OCI-LY7 (cell line): ENCODE results near the gene HASPIN.

Experiments used
- CTCF ChIP-seq: fragments of 200-600 bp; sonication (generic); conservative IDR thresholded peaks from 2 replicates; pipeline ENCODE4 v1.5.1; 2014; ENCODE audit warnings: mild to moderate bottlenecking, antibody characterized with exemption, low read length, moderate library complexity, mixed read lengths
- EZH2phosphoT487 ChIP-seq: fragments of 200-600 bp; sonication (generic); IDR thresholded peaks from 2 replicates; pipeline ENCODE4 v1.6.1; 2018; ENCODE audit warnings: low read depth, borderline replicate concordance, mild to moderate bottlenecking, mixed run types, antibody characterized with exemption, low read length, moderate library complexity, mixed read lengths

GRCh38 chr17:3773511-3773910 is 49.8 kb downstream of the HASPIN start:
- TF ChIP-seq CTCF: no peak
- no peak for TF ChIP-seq EZH2phosphoT487
